ENCODE results near the gene ZNF532.
A peak's percentile ranks its signal among the peaks of the same experiment; 100 is the strongest.

GRCh38 chr18:58997811-58998337, 133.2 kb downstream of the ZNF532 start:
- TF ChIP-seq, protein P1, sequence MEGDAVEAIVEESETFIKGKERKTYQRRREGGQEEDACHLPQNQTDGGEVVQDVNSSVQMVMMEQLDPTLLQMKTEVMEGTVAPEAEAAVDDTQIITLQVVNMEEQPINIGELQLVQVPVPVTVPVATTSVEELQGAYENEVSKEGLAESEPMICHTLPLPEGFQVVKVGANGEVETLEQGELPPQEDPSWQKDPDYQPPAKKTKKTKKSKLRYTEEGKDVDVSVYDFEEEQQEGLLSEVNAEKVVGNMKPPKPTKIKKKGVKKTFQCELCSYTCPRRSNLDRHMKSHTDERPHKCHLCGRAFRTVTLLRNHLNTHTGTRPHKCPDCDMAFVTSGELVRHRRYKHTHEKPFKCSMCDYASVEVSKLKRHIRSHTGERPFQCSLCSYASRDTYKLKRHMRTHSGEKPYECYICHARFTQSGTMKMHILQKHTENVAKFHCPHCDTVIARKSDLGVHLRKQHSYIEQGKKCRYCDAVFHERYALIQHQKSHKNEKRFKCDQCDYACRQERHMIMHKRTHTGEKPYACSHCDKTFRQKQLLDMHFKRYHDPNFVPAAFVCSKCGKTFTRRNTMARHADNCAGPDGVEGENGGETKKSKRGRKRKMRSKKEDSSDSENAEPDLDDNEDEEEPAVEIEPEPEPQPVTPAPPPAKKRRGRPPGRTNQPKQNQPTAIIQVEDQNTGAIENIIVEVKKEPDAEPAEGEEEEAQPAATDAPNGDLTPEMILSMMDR (IDR thresholded peaks at IDR 0.05) = no peak
- TF ChIP-seq POLR2A (IDR thresholded peaks at IDR 0.05) (no peak), POLR2AphosphoS5 (IDR thresholded peaks at IDR 0.05) (peak; percentile 29), EP300 (IDR thresholded peaks at IDR 0.05) (no peak)
